Activated naive CD4-positive, alpha-beta T cell treated with anti-CD3 and anti-CD28 coated beads, Interleukin-2, amount 50 U/mL, for 24 hours (primary cell): ENCODE results near the gene COX10.
"Not testable (repeated sequence)": the region's sequence is repeated elsewhere in the genome, so short reads cannot be mapped to it uniquely, and the experiment has no call there.

Experiments used
- H3K27ac Mint-ChIP-seq: one replicate; pipeline ENCODE4 v1.8.0; 2021; ENCODE audit warnings: mild to moderate bottlenecking, mixed read lengths
- H3K27me3 Mint-ChIP-seq: one replicate; pipeline ENCODE4 v1.8.0; 2021; ENCODE audit warnings: mixed read lengths
- H3K36me3 Mint-ChIP-seq: one replicate; pipeline ENCODE4 v1.8.0; 2021; ENCODE audit warnings: mixed read lengths
- H3K4me1 Mint-ChIP-seq: one replicate; pipeline ENCODE4 v1.8.0; 2021; ENCODE audit warnings: mixed read lengths
- H3K4me3 Mint-ChIP-seq: one replicate; pipeline ENCODE4 v1.8.0; 2021; ENCODE audit warnings: mild to moderate bottlenecking, mixed read lengths
- H3K9me3 Mint-ChIP-seq: one replicate; pipeline ENCODE4 v1.8.0; 2021; ENCODE audit warnings: mixed read lengths

The COX10 gene

DNA sequence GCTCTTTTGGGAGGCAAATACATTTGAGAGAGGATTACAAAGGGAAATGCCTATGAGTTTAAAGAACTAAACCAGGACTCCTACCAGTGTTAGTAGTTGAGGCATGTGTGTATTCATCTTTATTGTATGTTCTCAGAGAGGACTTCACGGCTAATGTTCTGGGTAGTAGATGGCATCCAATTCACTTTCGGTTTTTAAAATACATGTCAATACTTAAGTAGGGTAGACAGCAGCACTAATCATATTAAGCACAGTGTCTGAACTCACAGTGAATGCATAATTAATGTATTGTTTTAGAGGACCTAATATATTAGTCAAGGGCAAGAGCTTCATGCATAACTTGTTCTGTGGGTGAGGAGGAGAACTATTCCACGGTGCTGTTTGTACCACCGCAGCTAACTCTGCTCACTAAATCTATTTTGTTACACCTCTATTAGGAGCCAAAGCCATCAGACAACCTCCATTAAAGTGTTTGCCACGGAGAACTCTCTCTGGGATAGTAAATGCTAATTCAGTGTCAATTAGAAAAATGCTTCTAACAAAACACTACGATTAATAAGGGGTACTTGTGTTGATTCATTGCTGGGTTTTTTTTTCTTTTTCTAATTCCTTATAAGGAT lies 56.3 kb downstream of the COX10 start:
- Mint-ChIP-seq H3K36me3 (peaks cover 8% of the 10 kb centered on the region), H3K4me1 (peaks cover 59% of the 10 kb centered on the region), H3K27me3 (no peaks in the 10 kb centered on the region), H3K9me3 (no peaks in the 10 kb centered on the region), H3K4me3 (no peak overlapping the region), H3K27ac (no peak overlapping the region)

DNA sequence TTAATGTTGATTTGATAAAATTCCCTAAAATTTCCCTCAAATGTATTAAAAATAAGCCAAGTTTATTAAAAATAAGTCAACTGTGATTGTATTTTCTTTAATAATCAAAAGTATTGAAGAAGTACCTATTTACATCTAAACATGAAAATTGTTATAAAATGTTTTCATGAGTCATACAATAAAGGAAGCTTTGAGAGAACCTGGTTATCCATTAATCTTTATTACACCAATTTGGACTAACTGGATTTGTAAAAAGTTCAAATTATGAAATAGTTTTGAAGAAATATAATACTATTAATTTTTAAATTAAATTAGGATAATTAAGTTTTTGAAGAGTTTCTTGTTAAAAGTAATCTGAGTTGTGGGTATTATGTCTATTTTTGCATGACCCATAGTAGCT lies 63.8 kb downstream of the COX10 start:
- Mint-ChIP-seq H3K27me3 (no peaks in the 10 kb centered on the region), H3K9me3 (no peaks in the 10 kb centered on the region), H3K36me3 (peaks cover 6% of the 10 kb centered on the region), H3K4me3 (no peak overlapping the region), H3K27ac (no peak overlapping the region), H3K4me1 (peaks cover 27% of the 10 kb centered on the region)

DNA sequence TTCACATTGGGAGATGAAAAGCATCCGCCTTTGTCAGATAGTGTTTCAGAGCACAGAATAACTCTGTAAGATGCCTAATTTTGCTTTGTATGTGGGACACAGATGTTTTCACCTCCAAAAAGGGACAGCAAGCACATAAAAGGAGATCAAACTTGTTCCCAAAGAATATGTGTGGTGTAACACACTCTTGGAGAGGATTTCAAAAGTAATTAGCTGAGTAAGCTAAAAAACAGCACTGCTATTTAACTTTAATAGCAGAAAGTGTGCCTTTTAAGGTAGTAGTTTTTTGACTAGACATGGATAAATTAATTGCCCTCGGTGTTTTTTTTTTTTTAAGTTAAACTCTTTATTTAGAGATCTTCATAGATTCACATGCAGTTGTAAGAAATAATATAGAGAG lies 65.2 kb downstream of the COX10 start:
- peaks cover 25% of the 10 kb centered on the region for H3K4me1 Mint-ChIP-seq
- peaks cover 4% of the 10 kb centered on the region for H3K36me3 Mint-ChIP-seq
- H3K9me3 Mint-ChIP-seq: no peaks in the 10 kb centered on the region
- no peaks in the 10 kb centered on the region for H3K27me3 Mint-ChIP-seq
- no peak overlapping the region for H3K27ac Mint-ChIP-seq
- no peak overlapping the region for H3K4me3 Mint-ChIP-seq

DNA sequence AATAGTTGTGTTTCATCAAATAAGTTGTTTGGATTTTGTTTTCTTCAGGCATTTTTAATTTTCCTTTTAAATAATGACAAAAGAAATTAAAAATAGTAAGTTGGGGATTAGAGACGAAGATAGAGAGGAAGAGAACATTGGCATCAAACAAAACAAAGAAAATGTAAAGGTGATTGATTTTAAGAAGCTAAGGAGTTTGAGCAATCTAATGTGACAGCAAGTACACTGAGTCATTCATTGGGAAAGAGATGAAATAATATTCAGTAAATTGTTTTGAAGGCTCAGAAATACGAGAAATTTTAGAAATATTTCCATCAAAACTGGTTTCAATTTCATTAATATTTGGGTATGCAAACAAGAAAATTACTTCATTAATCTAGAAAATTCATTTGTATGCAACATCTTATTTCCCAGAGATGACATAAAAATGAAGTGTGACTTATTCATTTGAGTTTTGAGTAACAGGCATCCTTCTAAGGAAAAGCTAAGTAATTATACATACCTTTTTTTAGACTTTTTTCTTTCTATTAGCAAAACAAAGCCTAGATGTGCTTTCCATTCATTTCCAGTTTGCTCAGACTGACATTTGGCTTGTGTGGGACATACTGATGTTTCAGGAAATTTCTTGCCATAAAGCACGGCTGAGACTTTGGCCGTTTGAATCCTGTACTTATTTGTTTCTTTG lies 66.7 kb downstream of the COX10 start:
- Mint-ChIP-seq H3K27me3 (no peaks in the 10 kb centered on the region), H3K4me3 (no peak overlapping the region), H3K4me1 (peaks cover 25% of the 10 kb centered on the region), H3K9me3 (no peaks in the 10 kb centered on the region), H3K36me3 (no peaks in the 10 kb centered on the region), H3K27ac (no peak overlapping the region)

DNA sequence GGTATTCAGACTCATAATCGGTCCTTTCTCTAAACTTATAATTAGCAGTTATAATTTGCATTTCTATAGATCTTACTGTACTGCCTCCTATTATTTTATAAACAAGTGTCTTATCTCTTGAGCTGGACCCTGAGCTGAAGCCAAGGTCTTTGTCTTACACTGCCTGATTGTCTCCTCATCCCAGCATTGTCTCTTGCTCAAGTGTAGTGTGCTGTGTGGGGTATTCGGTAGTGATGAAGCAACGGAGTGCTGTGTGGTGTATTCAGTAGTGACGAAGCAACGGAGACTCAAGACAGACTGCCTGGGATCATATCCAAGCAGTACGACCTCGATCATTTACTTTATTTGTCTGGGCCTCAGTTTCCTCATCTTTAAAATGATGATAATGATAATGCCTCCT lies 69.3 kb downstream of the COX10 start:
- Mint-ChIP-seq H3K4me3 (no peak overlapping the region), H3K27ac (no peak overlapping the region), H3K36me3 (no peaks in the 10 kb centered on the region), H3K9me3 (no peaks in the 10 kb centered on the region), H3K27me3 (no peaks in the 10 kb centered on the region), H3K4me1 (peaks cover 34% of the 10 kb centered on the region)

DNA sequence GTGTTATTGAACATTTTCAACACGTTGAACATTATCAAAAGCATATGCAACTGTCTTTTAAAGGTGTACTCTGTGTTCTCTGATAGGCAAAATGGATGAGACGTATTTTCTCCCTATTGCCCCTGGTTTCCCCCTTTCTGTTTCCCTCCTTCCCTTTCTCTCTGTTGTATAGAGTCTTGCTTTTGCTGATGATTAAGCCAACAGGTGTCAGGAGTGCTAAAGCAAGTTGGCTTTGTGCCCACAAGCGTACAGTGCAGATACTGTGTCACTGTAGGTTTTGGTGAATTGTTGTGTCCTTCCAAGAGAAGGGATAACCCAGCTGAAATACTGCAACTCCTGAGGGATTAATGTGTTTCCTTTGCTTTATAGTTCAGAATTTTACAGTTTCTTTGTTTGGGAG lies 74.4 kb downstream of the COX10 start:
- H3K9me3 Mint-ChIP-seq: no peaks in the 10 kb centered on the region
- H3K27me3 Mint-ChIP-seq: no peaks in the 10 kb centered on the region

DNA sequence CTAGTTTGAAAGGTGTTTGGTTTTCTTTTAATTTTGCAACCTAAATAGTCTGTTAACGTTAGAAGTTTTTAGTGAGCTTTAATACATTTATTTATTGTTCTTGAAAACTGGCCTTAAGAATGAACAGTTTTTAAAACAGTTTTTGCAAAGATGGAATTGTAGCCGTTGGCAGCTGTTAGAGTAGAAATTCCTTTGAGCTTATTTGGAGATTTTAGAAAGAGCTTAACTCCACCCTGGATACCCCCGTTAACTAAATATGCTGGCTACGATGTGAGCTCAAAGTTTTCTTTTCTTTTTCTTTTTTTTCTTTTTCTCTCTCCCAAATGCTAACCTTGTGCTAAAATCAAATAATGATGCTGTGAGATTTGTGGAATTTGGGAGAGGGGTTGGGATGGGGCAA lies 75.2 kb downstream of the COX10 start:
- peaks cover 49% of the 10 kb centered on the region for H3K4me1 Mint-ChIP-seq
- no peaks in the 10 kb centered on the region for H3K27me3 Mint-ChIP-seq
- H3K36me3 Mint-ChIP-seq: peaks cover 2% of the 10 kb centered on the region
- H3K9me3 Mint-ChIP-seq: no peaks in the 10 kb centered on the region
- no peak overlapping the region for H3K27ac Mint-ChIP-seq
- no peak overlapping the region for H3K4me3 Mint-ChIP-seq

More for the DNA sequence above, 74.4 kb downstream of the COX10 start:
- no peak overlapping the region for H3K4me3 Mint-ChIP-seq
- no peak overlapping the region for H3K27ac Mint-ChIP-seq
- H3K4me1 Mint-ChIP-seq: peaks cover 45% of the 10 kb centered on the region
- H3K36me3 Mint-ChIP-seq: peaks cover 2% of the 10 kb centered on the region

DNA sequence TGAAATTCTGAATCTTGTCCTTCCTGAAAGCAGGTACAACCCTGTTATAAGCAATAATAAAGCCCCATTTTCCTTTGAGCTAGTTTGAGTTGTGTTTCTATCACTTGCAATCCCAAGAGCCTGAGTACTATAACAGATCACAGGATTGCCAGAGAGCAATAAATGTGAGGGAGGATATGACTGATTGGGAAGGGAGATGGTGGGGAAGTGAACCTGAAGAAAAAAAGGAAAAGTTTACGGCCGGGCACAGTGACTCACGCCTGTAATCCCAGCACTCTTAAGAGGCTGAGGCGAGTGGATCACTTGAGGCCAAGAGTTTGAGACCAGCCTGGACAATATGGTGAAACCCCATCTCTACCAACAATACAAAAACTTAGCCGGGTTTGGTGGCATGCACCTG lies 80.4 kb downstream of the COX10 start:
- H3K27me3 Mint-ChIP-seq: no peaks in the 10 kb centered on the region
- H3K9me3 Mint-ChIP-seq: no peaks in the 10 kb centered on the region
- H3K4me3 Mint-ChIP-seq: no peak overlapping the region
- H3K27ac Mint-ChIP-seq: no peak overlapping the region
- H3K4me1 Mint-ChIP-seq: peaks cover 44% of the 10 kb centered on the region
- H3K36me3 Mint-ChIP-seq: peaks cover 13% of the 10 kb centered on the region

DNA sequence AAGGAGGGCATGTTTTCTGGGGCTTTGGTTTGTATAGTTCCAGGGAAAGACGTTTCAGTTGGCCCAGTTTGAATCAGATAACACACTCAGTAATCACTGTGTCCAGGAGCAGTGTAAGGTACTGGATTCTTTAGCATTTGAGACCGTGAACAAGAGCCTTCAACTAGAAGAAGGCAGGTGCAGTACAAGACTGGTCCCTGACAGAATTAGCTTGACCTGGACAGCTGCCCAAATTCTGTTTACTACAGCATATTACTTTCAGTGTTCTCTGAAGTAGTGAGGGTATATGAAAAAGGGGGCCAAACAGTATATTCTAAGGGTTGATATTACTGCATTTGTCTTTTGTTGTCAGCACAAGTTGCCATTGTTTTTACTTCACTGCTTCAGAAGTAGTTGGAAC lies 81.3 kb downstream of the COX10 start:
- Mint-ChIP-seq H3K4me1 (peaks cover 41% of the 10 kb centered on the region), H3K9me3 (no peaks in the 10 kb centered on the region), H3K36me3 (peaks cover 17% of the 10 kb centered on the region), H3K27ac (no peak overlapping the region), H3K4me3 (no peak overlapping the region), H3K27me3 (no peaks in the 10 kb centered on the region)

DNA sequence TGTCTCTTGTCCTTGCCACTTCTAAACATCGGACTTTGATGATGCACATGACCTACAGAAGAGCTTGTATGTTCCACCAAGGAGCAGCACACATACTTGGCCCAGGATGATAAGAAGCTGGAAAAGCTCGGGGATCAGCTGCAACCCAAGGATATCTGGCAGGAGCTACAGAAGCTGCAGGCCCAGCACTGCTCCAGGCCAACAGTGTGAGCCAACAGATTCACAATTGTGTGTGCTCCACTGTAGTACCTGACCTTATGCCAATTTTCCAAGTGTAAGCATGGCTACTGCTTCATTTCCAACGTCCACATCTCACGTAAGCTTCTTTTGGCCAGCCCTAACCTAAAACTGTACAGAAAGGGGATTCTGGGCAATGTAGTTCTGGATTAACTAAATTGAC lies 83.4 kb downstream of the COX10 start:
- Mint-ChIP-seq H3K36me3 (peaks cover 15% of the 10 kb centered on the region), H3K4me3 (no peak overlapping the region), H3K27ac (no peak overlapping the region), H3K9me3 (no peaks in the 10 kb centered on the region), H3K4me1 (peaks cover 35% of the 10 kb centered on the region), H3K27me3 (no peaks in the 10 kb centered on the region)

DNA sequence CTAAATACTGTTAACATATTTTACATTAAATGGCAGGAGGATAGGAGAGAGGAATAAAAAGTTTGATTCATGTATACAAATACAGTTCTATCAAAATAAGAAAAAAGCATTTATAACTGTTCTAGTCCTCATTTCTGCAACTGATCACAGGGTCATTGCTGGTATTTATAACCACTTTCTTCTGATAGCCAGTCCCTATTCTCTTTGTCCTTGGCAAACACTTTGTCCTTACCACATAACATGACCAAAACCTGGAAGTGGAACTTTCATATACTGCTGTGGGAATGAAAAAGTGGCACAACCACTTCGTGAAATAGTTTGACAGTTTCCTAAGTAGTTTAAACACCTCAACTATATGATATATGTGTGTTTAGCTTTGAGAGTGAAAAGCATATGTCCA lies 84.1 kb downstream of the COX10 start:
- H3K27ac Mint-ChIP-seq: no peak overlapping the region

DNA sequence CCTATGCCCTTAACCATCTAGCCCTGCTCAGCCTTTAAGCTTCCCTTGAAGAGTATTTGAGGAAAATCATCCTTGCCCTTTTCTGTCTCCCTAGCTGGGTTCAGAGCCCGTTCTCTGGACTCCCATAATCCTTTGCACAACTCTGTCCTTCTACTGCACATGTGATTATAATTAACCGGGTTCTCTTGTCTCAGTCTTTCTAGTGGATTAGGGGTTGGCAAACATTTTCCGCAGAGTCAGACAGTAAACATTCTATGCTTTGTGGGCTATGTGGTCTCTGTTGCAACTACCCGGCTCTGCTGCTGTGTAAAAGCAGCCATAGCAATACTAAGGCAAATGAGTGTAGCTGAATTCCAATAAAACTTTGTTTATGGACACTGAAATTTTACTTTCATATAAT lies 87.4 kb downstream of the COX10 start:
- H3K27ac Mint-ChIP-seq: no peak overlapping the region
- H3K36me3 Mint-ChIP-seq: peaks cover 16% of the 10 kb centered on the region

More for the DNA sequence above, 84.1 kb downstream of the COX10 start:
- H3K9me3 Mint-ChIP-seq: no peaks in the 10 kb centered on the region
- H3K4me1 Mint-ChIP-seq: peaks cover 40% of the 10 kb centered on the region
- peaks cover 15% of the 10 kb centered on the region for H3K36me3 Mint-ChIP-seq
- no peak overlapping the region for H3K4me3 Mint-ChIP-seq
- no peaks in the 10 kb centered on the region for H3K27me3 Mint-ChIP-seq

DNA sequence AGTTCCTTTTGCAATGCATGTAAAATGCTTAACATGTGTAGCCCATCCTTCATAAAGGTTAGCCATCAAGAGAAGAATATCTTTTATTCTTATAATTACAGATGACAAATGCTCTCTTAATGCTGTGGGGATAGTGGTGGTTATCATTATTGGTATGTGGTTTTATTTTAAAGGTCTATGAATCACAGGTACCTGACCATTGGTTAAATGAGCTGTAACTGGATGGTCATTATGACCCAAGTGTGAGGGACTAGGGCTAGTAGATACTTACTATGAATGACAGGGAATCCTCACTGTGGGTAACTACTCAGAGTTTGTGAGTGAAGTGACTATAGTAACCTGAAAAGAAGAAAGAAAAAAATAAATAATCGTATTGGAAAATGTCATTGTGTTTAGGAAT lies 88.5 kb downstream of the COX10 start:
- H3K9me3 Mint-ChIP-seq: no peaks in the 10 kb centered on the region
- H3K27ac Mint-ChIP-seq: no peak overlapping the region
- H3K4me3 Mint-ChIP-seq: no peak overlapping the region
- H3K36me3 Mint-ChIP-seq: peaks cover 14% of the 10 kb centered on the region
- H3K27me3 Mint-ChIP-seq: no peaks in the 10 kb centered on the region
- peaks cover 19% of the 10 kb centered on the region for H3K4me1 Mint-ChIP-seq

More for the DNA sequence above, 87.4 kb downstream of the COX10 start:
- no peaks in the 10 kb centered on the region for H3K27me3 Mint-ChIP-seq
- peaks cover 19% of the 10 kb centered on the region for H3K4me1 Mint-ChIP-seq
- H3K9me3 Mint-ChIP-seq: no peaks in the 10 kb centered on the region
- no peak overlapping the region for H3K4me3 Mint-ChIP-seq

DNA sequence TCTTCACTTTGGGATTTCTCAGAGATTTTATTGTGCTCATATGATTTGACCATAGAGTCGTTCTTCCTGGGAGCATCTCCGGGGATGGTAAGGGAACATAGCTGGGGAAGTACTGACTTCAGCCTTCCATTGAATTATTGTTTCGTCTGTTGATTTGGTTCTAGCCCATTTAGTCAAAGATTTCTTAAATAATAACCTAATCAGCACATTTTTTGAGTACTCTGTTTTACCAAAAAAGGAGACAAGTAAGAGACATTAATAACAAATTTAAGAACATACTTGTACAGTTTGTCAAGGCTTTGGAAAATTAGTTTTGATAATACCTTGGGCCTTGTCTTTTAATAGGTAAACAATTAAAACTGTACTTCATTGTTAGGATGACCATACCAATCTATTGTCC lies 89.4 kb downstream of the COX10 start:
- no peak overlapping the region for H3K4me3 Mint-ChIP-seq
- peaks cover 15% of the 10 kb centered on the region for H3K4me1 Mint-ChIP-seq
- H3K36me3 Mint-ChIP-seq: peaks cover 12% of the 10 kb centered on the region
- no peaks in the 10 kb centered on the region for H3K9me3 Mint-ChIP-seq
- no peak overlapping the region for H3K27ac Mint-ChIP-seq
- no peaks in the 10 kb centered on the region for H3K27me3 Mint-ChIP-seq

DNA sequence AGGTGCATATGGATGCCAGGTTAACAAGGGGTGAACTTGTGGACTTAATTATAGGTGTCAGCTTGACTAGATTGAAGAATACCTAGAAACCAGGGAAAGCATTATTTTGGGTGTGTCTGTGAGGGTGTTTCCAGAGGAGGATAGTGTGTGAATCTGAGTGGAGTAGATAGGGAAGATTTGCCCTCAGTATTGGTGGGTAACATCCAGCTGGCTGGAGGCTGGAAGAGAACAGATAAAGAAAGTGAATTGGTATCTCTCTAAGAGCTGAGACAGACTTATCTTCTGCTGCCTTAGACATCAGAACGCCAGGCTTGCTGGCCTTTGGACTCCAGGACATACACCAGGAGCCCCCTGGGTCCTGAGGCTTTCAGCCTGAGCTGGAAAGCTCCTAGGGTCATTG lies 92.1 kb downstream of the COX10 start:
- Mint-ChIP-seq H3K27me3 (no peaks in the 10 kb centered on the region), H3K9me3 (no peaks in the 10 kb centered on the region), H3K27ac (no peak overlapping the region), H3K4me3 (no peak overlapping the region), H3K36me3 (peaks cover 15% of the 10 kb centered on the region), H3K4me1 (peaks cover 20% of the 10 kb centered on the region)

DNA sequence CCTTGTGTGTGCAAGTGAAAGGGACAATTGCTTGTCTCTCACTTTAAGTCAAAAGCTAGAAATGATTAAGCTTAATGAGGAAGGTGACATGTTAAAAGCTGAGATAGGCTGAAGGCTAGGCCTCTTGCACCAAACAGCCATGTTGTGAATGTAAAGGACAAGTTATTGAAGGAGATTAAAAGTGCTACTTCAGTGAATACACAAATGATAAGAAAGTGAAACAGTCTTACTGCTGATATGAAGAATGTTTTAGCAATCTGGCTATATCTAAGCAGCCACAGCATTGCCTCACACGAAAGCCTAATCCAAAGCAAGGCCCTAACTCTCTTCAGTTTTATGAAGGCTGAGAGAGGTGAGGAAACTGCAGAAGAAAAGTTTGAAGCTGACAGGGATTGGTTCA lies 96.3 kb downstream of the COX10 start:
- Mint-ChIP-seq H3K4me1 (peaks cover 11% of the 10 kb centered on the region), H3K9me3 (peaks cover 9% of the 10 kb centered on the region), H3K27ac (no peak overlapping the region), H3K4me3 (no peak overlapping the region), H3K27me3 (no peaks in the 10 kb centered on the region), H3K36me3 (peaks cover 39% of the 10 kb centered on the region)

DNA sequence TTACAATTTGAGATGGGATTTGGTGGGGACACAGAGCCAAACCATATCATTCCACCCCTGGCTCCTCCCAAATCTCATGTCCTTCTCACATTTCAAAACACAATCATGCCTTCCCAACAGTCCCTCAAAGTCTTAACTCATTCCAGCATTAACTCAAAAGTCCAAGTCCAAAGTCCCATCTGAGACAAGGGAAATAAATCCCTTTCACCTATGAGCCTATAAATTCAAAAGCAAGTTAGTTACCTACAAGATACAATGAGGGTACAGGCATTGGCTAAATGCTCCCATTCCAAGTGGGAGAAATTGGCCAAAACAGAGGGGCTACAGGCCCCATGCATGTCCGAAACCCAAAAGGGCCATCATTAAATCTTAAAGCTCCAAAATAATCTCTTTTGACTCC lies 98.5 kb downstream of the COX10 start:
- H3K9me3 Mint-ChIP-seq, H3K27me3 Mint-ChIP-seq, H3K4me3 Mint-ChIP-seq, H3K27ac Mint-ChIP-seq: not testable (repeated sequence)
- Mint-ChIP-seq H3K4me1 (peaks cover 11% of the 10 kb centered on the region), H3K36me3 (peaks cover 38% of the 10 kb centered on the region)
